NCI-H2171 (cell line): ENCODE data around the gene ARL10.
A peak's percentile ranks its signal among the peaks of the same experiment; 100 is the strongest.
"Not testable (repeated sequence)": the region's sequence is repeated elsewhere in the genome, so short reads cannot be mapped to it uniquely, and the experiment has no call there.

ENCODE experiments used
- DNase-seq: peaks from one replicate; lab custom pipeline; 2025; lab: John Stamatoyannopoulos, UW

Gene ARL10

DNA sequence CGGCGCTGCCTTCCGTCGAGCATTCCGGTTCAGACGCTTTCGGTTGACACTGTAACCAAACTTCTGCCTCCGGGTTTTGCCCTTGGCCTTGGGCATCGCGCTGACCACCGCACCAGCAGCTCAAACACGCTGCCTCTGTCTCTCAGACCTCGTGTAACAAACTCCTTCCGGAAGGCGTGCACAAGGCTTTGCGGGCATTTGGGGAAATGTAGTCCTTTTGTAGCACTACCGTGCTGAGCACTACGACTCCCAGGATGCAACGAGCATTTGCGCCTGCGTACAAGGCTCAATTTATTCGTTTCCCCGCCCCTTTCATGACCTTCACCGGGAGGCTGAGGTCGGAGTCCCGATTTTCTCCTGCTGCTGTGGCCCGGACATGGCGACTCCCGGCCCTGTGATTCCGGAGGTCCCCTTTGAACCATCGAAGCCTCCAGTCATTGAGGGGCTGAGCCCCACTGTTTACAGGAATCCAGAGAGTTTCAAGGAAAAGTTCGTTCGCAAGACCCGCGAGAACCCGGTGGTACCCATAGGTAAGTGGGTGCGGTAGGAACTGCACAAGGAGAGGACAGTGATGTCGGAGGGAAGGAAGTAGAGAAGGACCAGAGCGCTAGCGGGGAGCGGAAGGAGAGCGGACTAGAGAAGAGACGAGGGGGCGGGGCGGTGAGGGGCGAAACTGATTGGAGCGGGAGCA lies 23.3 kb downstream of the ARL10 start, which contains the start of the genes HIGD2A and NOP16:
Gene HIGD2A, plus strand, starts transcription at position 308 of the 691 bp plus-strand sequence. Its CDS starts 69 bp downstream, at position 377.
Gene NOP16, minus strand, starts transcription at position 155 of the 691 bp plus-strand sequence. Its CDS starts 59 bp downstream, at position 96.
- peak; percentile 92 for DNase-seq

DNA sequence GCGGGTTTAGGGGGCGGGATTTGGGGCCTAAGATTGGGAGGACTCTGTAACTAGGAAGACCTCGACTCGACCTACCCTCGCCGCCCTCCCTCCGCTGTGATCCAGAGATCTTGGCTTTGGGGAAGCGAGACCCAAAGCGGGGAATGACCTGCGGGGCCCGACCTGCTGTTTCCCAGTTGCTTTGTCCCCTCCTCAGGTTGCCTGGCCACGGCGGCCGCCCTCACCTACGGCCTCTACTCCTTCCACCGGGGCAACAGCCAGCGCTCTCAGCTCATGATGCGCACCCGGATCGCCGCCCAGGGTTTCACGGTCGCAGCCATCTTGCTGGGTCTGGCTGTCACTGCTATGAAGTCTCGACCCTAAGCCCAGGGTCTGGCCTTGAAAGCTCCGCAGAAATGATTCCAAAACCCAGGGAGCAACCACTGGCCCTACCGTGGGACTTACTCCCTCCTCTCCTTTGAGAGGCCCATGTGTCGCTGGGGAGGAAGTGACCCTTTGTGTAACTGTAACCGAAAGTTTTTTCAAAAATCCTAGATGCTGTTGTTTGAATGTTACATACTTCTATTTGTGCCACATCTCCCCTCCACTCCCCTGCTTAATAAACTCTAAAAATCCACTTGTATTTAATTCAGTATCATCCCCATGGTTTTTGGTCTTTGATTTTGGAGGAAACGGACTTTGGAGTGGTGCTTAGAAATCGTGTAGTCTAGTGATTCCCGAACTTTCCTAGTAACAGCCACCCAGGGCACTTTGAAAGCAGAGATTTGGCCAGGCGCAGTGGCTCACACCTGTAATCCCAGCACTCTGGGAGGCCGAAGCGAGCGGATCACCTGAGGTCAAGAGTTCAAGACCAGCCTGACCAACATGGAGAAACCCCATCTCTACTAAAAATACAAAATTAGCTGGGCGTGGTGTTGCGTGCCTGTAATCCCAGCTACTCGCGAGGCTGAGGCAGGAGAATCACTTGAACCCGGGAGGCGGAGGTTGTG lies 24.1 kb downstream of the ARL10 start:
- DNase-seq = no peak

DNA sequence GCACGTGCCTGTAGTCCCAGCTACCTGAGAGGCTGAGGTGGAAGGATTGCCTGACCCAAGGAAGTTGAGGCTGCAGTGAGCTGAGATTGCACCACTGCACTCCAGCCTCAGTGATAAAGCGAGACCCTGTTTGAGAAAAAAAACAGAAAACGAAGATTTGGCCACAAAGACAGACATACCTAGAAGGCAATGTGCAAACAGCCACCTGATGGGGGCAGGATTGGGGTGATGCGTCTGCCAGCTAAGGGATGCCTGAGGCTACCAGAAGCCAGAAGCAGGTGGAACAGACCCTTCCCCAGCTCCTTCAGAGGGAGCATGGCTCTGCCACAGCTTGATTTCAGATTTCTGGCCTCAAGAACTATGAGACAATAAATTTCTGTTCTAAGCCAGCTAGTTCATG lies 26.2 kb downstream of the ARL10 start:
- no peak for DNase-seq

DNA sequence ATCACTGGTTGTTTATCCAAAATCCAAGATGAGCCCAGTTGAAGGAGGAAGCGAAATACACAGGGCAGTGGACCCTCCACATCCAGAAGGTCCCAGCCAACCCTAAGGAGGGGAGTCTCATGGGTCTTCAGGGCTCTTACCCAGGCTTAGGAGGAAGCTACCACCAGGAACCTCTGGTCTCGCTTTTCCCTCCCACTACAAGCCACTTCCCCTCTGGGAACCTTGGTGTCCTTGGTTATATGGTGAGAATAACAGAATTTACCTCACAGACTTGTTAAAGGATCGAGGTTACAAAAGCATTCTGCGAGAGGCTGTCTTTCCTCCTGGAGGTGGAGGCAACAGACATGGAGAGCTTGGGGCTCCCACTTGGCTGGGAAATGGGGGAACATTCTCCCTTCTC lies 26.7 kb downstream of the ARL10 start:
- no peak for DNase-seq

DNA sequence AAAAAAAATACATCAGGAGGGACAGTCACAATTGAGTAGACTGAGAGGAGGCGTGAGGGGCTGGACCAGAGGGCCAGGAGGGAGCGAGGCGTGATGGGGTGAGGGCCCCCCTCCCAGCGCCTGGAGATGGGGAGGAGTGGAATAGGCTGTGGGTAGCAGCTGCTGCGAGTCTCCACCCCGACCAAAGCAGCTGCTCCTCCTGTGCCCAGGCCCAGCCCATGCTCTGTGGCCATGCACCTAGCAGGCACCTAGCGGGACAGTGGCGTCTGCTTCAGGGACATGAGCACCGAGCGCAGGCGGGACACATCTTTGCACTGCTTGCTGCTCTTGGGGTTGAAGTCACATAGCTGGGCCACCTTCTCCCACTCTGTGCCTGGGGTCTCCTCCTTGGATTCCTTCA lies 27.2 kb downstream of the ARL10 start:
- DNase-seq = no peak

DNA sequence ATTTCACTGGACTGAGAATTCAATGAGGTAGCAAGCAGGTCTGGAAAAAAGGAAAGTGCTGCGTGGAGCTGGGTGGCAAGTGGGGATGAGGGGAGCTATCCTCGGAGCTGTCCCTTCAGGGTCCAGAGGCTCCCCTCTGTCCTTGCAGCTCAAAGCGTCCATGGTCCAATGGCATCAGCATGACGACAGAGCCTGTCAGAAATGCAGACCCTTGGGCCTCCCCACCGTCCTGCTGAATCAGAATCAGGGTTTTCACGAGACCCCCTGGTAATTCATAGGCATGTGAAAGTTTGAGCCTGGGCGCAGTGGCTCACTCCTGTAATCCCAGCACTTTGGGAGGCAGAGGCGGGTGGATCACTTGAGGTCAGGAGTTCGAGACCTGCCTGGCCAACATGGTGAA lies 28.8 kb downstream of the ARL10 start:
- no peak for DNase-seq

DNA sequence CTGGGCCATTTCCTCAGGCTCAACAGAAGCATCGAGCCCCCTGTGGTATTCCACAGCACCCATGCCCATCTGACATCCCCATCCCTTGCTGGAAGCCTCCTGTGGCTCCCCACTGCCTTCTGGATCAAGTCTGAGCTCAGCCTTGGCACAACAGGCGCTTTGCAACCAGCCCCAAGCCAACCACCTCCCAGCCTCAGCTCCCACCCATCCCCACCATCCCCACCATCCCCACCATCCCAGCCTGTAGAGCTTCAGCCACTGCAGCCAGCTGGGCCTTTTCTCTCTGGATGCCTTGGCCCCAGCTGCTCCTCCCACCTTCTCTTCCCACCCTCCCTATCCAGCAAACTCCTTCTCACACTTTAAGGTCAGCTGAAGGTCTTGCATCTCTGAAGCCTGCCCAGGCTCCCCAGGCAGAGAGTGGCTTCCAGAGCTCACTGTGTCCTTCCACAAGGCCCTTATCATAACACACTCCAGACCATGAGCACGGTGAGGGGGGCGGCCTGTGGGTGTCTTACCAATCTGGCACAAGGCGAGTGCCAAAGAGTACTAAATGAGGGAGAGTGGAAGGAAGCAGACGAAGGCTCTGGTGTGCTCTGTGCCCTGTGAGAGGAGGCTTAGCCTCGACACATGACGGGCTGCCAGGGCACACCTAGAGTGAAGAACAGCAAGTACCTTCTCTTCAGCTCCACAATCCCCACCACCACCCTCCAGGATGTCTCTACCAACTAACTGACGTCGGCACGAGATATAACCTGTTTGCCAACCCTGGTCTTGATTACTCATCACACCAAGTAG lies 29.8 kb downstream of the ARL10 start:
- DNase-seq = no peak

DNA sequence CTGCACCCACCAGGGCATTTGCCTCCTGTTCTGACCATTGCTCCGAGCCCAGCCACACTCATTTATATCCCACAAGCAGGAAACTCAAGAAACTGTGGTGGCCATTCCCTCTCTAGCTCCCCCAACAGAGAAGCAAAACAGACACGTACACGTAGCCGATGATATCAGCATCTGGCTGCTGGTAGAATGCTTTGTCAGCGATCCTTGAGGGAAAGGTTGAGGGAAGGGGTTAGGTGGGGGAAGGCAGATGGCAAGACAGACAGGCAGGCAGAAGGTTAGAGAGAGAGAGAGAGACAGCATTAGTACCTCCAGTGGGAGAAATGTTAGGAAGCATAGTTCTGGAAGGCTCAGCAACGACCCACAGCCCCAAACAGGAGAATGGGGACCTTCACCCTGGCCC lies 31.0 kb downstream of the ARL10 start:
- DNase-seq = no peak

DNA sequence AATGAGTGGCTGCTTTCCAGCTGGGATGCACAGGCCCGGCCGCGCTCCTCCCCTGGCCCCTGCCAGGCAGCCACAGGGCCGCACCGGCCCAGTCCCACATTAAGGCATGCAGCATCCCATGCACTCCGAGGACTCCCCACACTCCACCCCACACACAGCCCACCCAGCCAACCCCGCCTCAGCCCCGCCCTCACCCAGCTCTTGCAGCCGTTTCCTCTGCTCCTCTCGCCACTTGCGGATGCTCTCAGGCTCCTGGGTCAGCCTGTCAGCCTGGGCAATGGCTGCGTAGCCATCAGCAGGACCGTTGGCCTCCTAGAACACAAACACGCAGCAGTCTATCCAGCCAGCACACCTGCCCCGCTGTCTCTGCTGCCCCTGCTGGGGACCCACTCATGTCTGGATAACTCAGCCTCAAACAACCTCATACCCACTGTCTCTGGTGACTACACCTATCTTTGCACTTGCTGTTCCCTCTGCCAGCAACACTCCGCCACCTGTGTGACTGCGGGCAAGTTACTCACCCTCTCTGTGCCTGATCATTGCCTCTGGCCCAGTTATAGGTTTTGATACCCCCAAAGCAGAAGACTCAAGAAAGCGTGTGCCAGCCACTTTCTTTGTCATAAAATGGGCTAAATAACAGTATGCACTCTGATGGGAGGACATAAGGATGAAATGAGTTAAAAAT lies 32.6 kb downstream of the ARL10 start:
- DNase-seq = no peak

DNA sequence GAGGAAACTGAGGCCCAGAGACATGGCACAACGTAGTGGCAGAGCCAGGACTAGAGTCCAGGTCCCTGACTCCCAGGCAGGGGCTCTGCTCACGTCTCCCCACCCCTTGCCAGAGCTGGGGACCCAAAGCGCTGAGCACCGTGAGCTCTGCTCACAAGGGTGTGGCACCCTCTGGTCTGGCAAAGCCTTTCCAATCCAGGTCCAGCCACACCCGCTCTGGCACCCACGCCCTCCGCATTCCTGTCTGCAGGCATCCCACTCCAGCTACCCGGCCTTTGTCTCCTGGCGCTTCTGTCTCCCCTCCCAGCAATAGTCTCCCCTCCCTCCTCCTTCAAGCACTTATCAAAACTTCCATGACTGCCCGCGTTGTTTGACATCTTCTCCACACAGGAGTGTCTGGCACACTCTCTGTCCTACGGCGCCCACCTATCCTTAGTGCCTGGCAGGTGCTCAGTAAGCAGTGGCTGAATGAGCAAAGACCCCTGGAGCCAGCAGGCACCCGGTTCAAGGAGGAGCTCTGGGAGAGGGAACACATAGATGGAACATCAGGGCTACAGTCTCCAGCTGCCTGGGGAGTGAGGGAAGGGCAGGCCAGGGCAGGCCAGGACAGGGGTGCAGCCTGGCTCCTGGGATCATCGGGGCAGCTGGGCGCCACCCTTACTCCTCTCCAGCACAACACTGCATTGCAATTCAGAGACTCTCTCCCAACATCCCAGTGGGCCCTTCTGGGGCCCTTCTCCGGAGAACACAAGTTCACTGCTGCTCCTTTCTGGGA lies 35.3 kb downstream of the ARL10 start:
- DNase-seq = no peak

DNA sequence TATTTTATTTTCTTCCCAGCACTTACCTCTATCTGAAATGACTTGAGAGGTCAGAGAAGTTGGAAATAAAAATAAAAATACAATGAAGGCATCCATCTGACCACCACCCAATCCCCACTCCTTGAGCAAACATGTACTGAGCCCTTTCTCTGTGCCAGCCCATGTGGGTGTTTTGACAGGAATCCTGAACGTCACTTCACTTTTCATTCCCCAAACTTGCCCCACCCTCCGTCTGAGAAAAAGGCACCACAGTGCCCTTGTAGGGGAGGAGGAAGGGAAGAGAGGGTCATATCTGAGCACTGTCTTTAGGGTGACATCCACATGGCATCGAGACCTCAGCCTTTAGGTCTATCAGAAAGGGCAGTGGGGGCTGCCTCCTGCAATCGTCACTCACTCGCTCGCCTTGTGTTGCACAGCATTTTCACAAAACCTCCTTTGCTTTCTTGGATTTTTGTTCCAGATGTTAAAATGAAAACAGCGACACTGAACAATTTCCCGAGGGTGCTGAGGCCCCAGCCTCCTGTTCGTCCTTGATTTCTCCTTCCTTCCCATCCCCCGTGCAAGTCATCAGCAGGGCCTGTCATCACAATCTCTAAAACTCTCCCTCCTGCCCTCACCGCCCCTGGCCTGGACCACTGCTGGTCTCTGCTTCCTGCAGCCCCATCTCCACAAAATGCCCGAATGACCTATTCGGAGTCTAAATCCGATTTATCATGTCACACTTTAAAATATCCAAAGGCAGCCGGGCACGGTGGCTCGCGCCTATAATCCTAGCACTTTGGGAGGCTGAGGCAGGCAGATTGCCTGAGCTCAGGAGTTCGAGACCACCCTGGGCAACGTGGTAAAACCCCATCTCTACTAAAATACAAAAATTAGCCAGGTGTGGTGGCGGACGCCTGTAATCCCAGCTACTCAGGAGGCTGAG lies 36.3 kb downstream of the ARL10 start:
- DNase-seq = no peak

DNA sequence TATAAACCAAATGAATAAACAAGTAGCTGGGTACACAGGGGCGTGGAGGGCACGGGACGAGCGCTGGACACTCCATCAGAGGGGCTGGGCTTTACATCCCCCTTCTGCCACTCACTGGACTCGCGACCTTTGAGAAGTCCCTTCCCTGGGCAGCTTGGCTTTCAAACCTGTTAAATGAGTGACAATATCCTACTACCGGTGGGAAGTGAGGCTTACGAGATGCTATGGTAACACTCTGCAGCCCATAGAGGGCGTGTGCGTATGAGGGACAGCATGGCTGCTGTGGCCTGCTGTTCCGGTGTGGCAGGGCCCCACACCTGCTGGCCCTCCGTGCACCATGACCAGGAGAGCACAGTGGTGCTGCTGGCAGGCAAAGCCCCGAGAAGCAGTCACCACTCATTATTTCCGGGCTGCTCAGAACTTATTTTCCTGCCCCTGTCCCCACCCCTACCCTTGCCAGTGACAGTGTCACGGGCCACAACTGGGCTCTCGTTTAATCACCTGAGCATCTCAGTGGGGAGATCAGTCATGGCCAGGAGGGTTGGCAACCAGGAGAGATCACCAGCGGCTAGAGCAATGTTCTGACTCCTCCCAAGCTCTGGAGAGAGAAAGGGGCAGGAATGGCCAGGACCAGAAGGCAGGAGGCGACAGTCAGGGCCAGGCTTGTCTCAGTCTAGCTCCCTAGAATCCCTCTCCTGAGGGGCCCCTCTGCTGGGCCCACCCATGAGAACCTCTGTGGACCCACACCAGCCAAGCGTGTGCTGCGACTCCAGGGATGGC lies 40.6 kb downstream of the ARL10 start:
- no peak for DNase-seq

DNA sequence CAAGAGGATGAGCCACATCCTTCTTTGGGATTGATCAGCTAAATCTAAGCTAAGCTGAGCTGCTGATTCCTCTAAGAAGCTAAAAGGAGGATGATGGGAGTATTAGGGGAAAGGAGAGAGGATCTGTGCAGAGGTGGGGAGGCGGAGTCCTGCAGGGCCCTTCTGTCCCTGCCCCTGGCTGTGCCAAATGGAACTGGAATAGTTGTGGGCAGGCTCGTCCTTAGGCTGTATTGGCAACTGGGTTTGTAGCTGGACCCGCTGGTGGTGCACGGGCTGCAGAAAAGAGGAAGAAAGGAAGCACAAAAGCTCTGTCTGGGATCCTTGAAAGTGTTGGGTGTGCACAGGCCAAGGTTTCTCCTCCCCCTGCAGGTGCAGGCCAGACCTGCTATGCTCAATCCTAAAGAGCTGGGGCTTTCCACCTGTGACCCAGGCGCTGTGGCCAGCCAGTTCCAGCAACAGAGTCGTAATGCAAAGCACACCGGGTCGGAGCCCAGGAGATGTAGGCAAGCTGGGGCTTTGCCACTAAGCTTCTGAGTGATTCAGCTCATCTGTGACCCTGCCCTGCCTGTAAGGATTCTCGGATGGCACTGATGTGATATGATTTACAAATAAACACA lies 41.3 kb downstream of the ARL10 start:
- DNase-seq = no peak

DNA sequence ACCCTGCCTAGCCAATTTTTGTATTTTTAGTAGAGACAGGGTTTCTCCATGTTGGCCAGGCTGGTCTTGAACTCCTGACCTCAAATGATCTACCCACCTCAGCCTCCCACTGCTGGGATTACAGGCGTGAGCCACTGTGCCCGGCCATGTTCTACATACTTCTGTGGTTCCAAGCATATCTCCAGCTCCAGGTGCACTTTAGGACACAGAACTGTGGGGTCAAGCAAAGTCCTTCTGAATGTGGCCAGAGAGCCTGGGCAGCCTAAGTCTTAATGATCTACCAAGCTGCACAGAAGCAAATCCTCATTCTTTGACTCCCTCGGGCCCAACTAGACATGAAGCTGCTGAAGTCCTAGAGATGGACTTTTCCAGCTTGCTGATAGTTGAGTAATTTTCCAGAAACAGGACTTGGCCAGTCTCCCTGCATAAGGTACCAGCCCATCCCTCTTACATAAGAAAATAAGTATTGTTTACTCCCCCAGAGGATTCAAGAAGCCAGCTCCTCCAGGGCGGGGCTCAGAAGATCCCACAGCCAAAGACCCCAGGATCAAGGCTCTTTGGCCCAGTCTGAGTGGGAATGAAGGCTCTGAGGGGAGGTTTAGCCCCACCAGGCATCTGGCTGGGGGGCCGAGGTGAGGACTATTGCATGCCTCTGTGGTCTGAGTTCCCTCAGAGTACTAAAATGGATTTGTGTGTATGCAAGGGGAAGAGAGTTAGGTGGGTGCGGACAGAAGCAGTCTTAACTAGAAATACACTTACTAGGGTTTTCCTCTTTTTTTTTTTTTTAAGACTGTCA lies 42.4 kb downstream of the ARL10 start:
- DNase-seq = no peak

DNA sequence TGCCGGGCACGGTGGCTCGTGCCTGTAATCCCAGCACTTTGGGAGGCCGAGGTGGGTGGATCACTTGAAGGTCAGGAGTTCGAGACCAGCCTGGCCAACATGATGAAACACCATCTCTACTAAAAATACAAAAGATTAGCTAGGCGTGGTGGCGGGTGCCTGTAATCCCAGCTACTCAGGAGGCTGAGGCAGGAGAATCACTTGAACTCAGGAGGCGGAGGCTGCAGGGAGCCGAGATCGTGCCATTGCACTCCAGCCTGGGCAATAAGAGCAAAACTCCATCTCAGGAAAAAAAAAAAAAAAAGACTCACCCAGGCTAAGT lies 42.9 kb downstream of the ARL10 start:
- not testable (repeated sequence) for DNase-seq

DNA sequence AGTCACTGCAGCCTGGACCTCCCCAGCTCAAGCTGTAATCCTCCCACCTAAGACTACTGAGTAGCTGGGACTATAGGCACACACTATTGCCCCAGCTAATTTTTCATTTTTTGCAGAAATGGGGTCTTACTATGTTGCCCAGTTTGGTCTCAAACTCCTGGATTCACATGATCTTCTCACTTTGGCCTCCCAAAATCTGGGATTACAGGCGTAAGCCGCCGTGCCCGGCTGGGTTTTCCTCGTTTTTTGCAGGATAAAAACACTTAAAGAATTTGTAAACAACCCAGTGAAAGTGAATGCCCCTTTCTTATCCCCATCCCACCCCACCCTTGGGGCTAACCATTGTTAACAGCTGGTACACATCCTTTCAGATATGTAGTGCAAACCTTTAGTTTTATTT lies 43.3 kb downstream of the ARL10 start:
- no peak for DNase-seq

DNA sequence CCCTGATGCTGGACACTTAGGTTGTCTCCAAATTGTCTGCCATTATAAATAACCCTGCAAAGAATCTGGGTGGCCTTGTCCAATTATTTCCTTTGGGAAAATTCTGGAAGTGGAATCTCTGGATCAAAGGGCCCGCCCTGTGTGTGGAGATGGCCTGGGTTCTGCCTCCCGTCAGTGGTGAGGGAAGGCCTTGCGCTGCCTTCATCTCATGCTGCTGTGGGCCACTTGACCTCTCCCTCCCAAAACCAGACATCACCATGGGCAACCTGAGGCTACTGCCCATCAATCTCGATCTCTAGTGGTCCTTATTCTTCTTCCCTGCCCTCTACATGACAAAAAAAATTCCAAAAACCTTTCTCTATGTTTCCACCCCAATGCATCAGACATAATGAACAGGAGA lies 44.5 kb downstream of the ARL10 start:
- no peak for DNase-seq
